ENCODE measurements around the gene FKBP6. TPM values are rescaled to one million over a fixed set of nuclear protein-coding genes. Genes with fewer than 3 reads are reported as not detected.
"Not testable (repeated sequence)": the region's sequence is repeated elsewhere in the genome, so short reads cannot be mapped to it uniquely, and the experiment has no call there.

FKBP6 gene, protein sequence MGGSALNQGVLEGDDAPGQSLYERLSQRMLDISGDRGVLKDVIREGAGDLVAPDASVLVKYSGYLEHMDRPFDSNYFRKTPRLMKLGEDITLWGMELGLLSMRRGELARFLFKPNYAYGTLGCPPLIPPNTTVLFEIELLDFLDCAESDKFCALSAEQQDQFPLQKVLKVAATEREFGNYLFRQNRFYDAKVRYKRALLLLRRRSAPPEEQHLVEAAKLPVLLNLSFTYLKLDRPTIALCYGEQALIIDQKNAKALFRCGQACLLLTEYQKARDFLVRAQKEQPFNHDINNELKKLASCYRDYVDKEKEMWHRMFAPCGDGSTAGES
- not detected for total RNA-seq

DNA sequence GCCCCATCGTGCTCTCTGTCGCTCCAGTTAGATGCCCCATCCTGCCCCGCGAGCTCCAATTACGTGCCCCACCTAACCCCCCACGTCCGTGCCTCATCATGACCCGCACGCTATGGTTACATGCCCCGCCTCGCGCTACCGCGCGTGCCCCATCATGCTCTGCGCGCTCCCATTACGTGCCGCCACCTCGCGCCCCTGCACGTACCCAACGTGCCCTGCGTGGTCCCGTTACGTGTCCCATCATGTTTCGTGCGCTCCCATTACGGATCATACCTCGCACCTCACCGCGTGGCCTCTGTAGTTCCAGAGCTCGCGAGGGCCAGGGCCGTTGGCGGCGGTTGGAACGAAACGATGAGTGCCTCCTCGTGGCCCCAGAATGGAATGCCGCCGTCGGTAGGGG lies at the start of gene FKBP6, which contains the start of gene TRIM50:
Gene FKBP6 (plus strand): TSS at position 240 of the 400 bp plus-strand sequence. CDS start 268 bp downstream, outside the sequence.
Gene TRIM50 (minus strand): TSS at position 161 of the 400 bp plus-strand sequence. CDS start 3,295 bp downstream, outside the sequence.
- CTCF ChIA-PET, H3K4me3 Mint-ChIP-seq: not testable (repeated sequence)
- peaks cover 14% of the 10 kb centered on the region for H3K4me1 Mint-ChIP-seq

DNA sequence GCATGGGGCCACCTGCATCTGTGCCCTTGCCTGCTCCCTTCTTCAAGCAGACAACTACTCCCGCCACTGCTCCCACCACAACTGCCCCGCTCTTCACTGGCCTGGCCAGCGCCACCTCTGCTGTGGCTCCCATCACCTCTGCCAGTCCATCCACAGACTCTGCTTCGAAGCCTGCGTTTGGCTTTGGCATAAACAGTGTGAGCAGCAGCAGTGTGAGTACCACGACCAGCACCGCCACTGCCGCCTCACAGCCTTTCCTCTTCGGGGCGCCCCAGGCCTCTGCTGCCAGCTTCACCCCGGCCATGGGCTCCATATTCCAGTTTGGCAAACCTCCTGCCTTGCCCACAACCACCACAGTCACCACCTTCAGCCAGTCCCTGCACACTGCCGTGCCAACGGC lies 30.7 kb upstream of the FKBP6 start:
- H3K9me3 Mint-ChIP-seq (ENCODE audit: low read depth); H3K27me3 Mint-ChIP-seq; CTCF ChIA-PET; DNase-seq; H3K4me3 Mint-ChIP-seq; H3K27ac Mint-ChIP-seq; H3K36me3 Mint-ChIP-seq; H3K4me1 Mint-ChIP-seq; ATAC-seq: not testable (repeated sequence)

More for the DNA sequence above, at the start of gene FKBP6, which contains the start of gene TRIM50:
- H3K27me3 Mint-ChIP-seq; DNase-seq; H3K36me3 Mint-ChIP-seq; ATAC-seq; H3K9me3 Mint-ChIP-seq (ENCODE audit: low read depth); H3K27ac Mint-ChIP-seq: not testable (repeated sequence)

DNA sequence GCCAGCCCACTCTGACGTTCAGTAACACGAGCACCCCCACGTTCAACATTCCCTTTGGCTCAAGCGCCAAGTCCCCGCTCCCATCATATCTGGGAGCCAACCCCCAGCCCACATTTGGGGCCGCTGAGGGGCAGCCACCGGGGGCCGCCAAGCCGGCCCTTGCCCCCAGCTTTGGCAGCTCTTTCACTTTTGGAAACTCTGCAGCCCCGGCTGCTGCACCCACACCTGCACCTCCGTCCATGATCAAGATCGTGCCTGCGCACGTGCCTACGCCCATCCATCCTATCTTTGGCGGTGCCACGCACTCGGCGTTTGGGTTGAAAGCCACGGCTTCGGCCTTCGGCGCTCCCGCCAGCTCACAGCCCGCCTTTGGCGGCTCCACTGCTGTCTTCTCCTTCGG lies 30.3 kb upstream of the FKBP6 start:
- H3K4me1 Mint-ChIP-seq; H3K4me3 Mint-ChIP-seq; H3K9me3 Mint-ChIP-seq (ENCODE audit: low read depth); H3K36me3 Mint-ChIP-seq; ATAC-seq; CTCF ChIA-PET; DNase-seq; H3K27me3 Mint-ChIP-seq; H3K27ac Mint-ChIP-seq: not testable (repeated sequence)

- H3K4me3 Mint-ChIP-seq; CTCF ChIA-PET; H3K27ac Mint-ChIP-seq; DNase-seq; H3K36me3 Mint-ChIP-seq; ATAC-seq; H3K4me1 Mint-ChIP-seq; H3K9me3 Mint-ChIP-seq (ENCODE audit: low read depth); H3K27me3 Mint-ChIP-seq: not testable (repeated sequence)
Observed at GRCh38 chr7:73299812-73300211, 28.1 kb upstream of the FKBP6 start.

DNA sequence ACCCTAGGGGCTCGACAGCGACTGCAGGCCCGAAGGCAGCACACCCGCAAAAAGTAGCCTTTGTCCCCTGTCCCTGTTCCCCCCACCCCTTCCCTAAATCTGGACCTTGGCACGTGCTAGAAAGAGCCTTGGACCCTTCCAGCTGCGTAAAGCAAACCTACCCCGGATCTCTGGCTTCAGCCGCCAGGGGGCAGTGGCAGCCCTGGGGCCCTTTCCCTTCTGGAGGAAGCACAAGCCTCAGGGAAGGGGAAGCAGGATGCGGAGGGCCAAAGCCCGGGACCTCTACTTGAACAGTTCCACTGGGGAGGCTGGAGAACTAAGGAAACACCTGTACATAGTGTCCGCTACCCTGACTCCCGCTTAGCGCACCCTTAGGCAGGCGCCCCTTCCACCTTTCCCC lies 26.9 kb upstream of the FKBP6 start:
- H3K36me3 Mint-ChIP-seq; H3K27me3 Mint-ChIP-seq; H3K4me1 Mint-ChIP-seq; H3K27ac Mint-ChIP-seq; H3K4me3 Mint-ChIP-seq; H3K9me3 Mint-ChIP-seq (ENCODE audit: low read depth); CTCF ChIA-PET; DNase-seq: not testable (repeated sequence)
- peak; percentile 20 for ATAC-seq

GRCh38 chr7:73302846-73303245 lies 25.1 kb upstream of the FKBP6 start:
- peaks cover 17% of the 10 kb centered on the region for H3K4me1 Mint-ChIP-seq
- ATAC-seq; CTCF ChIA-PET; H3K9me3 Mint-ChIP-seq (ENCODE audit: low read depth); DNase-seq; H3K27me3 Mint-ChIP-seq; H3K4me3 Mint-ChIP-seq; H3K27ac Mint-ChIP-seq: not testable (repeated sequence)
- peaks cover 17% of the 10 kb centered on the region for H3K36me3 Mint-ChIP-seq

DNA sequence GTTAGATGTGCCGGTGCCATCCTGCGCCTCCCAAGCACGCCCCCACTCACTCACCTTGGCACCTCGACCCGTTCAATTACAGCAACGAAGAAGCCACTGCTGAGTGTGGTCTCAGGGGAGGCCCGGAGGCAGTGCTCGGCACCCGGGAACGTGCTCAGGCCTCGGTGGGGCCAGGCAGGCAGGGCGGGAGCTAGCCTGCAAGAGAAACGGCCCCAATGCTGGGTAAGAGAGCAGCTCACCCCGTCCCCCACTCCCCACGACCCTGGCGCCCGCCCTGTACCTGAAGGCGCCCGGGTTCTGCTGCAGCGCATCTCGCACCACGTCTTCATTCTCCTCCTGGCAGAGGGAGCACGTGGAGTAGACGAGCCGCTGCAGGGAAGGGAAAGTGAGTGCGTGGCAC lies 24.4 kb upstream of the FKBP6 start:
- DNase-seq = no peak
- H3K4me3 Mint-ChIP-seq = no peak overlapping the region
- ATAC-seq = no peak
- H3K36me3 Mint-ChIP-seq = peaks cover 18% of the 10 kb centered on the region
- H3K27me3 Mint-ChIP-seq = no peaks in the 10 kb centered on the region
- H3K9me3 Mint-ChIP-seq (ENCODE audit: low read depth) = no peaks in the 10 kb centered on the region
- CTCF ChIA-PET = no interaction called here
- H3K27ac Mint-ChIP-seq = no peak overlapping the region
- peaks cover 22% of the 10 kb centered on the region for H3K4me1 Mint-ChIP-seq

- no peaks in the 10 kb centered on the region for H3K9me3 Mint-ChIP-seq (ENCODE audit: low read depth)
- H3K4me1 Mint-ChIP-seq = peaks cover 24% of the 10 kb centered on the region
- no peak overlapping the region for H3K27ac Mint-ChIP-seq
- CTCF ChIA-PET = no interaction called here
- ATAC-seq = no peak
- no peaks in the 10 kb centered on the region for H3K27me3 Mint-ChIP-seq
- H3K4me3 Mint-ChIP-seq = no peak overlapping the region
- H3K36me3 Mint-ChIP-seq = peaks cover 20% of the 10 kb centered on the region
- peak; percentile 34 for DNase-seq
Observed at GRCh38 chr7:73304071-73304470, 23.9 kb upstream of the FKBP6 start.

DNA sequence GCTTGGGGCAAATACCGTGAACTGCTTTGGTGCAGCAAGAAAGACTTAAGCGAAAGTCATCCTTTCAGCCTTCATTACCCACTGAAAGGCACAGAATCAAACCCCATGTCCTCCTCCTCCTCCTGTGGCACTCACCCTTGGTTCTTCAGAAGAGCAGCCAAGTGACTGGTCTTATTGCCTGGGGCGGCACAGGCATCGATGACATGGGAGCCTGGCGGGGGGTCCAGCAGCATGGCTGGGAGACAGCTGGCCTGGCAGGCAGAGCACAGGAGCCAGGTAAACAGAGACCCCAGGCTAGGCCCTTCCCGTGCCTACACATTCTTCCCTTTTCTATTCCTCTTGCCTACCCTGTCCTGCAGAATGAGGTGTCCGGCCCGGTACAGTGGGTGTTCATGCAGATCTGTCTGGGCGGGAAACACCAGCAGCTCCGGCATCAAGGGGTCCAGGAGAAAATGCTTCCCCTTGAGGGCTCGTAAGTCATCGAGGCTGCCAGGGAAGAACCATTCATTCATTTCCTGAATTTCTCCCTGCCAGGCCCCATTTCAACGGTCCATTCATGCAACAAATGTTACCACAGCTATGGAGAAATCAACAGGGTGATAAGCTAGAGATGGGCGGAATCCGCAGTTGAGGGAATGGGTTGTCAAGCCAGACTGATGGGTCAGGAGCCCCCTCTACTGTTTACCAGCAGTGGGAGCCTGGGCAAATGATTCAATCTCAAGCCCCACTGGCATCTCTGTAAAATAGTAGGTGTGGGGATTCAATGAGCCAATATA lies 23.2 kb upstream of the FKBP6 start:
- CTCF ChIA-PET; H3K27me3 Mint-ChIP-seq; H3K4me3 Mint-ChIP-seq; ATAC-seq; H3K9me3 Mint-ChIP-seq (ENCODE audit: low read depth); H3K27ac Mint-ChIP-seq: not testable (repeated sequence)
- peak; percentile 14 for DNase-seq
- Mint-ChIP-seq H3K4me1 (peaks cover 28% of the 10 kb centered on the region), H3K36me3 (peaks cover 21% of the 10 kb centered on the region)

DNA sequence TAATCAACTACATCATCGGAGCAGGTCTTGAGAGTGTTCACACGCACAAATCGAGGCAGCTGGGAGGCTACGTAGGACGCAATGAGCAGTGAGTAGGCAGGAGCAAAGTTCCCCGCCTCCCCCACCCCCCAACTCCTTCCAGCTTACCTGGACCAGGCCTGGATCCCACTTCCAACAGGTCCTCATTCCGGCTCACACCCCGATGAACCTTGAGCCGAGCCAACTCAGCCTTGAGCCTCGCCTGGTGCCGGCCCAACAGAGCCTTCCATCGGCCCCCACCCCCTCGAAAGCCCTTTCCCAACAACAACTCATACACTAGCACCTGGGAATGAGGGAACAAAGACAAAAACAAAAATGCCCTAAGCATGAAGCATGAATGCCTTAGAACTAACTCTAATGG lies 20.5 kb upstream of the FKBP6 start:
- ATAC-seq = no peak
- no peaks in the 10 kb centered on the region for H3K9me3 Mint-ChIP-seq (ENCODE audit: low read depth)
- peaks cover 28% of the 10 kb centered on the region for H3K4me1 Mint-ChIP-seq
- DNase-seq = no peak
- H3K36me3 Mint-ChIP-seq = peaks cover 21% of the 10 kb centered on the region
- H3K27me3 Mint-ChIP-seq = no peaks in the 10 kb centered on the region
- CTCF ChIA-PET = no interaction called here
- peak overlapping the region; percentile 83 for H3K27ac Mint-ChIP-seq
- H3K4me3 Mint-ChIP-seq = peak overlapping the region; percentile 94

GRCh38 chr7:73308074-73308664 lies 19.8 kb upstream of the FKBP6 start:
- Mint-ChIP-seq H3K27me3 (no peaks in the 10 kb centered on the region), H3K9me3 (ENCODE audit: low read depth) (no peaks in the 10 kb centered on the region), H3K4me1 (peaks cover 28% of the 10 kb centered on the region), H3K36me3 (peaks cover 18% of the 10 kb centered on the region), H3K27ac (peak overlapping the region; percentile 88), H3K4me3 (peak overlapping the region; percentile 94)
- ATAC-seq (peak; percentile 51), DNase-seq (no peak)
- CTCF ChIA-PET = no interaction called here

- Mint-ChIP-seq H3K36me3 (peaks cover 18% of the 10 kb centered on the region), H3K4me1 (peaks cover 28% of the 10 kb centered on the region), H3K27me3 (no peaks in the 10 kb centered on the region), H3K9me3 (ENCODE audit: low read depth) (no peaks in the 10 kb centered on the region), H3K27ac (peak within 1 kb of the TSS; percentile 88), H3K4me3 (peak within 1 kb of the TSS; percentile 94)
- CTCF ChIA-PET = no interaction called here
- ATAC-seq (peak; percentile 99), DNase-seq (peak; percentile 96)
Observed at GRCh38 chr7:73308665-73309214, 19.2 kb upstream of the FKBP6 start, which contains the start of gene NSUN5. TSS of gene NSUN5 (minus strand) at chr7:73308826. CDS start at chr7:73308790, 36 bp downstream.

DNA sequence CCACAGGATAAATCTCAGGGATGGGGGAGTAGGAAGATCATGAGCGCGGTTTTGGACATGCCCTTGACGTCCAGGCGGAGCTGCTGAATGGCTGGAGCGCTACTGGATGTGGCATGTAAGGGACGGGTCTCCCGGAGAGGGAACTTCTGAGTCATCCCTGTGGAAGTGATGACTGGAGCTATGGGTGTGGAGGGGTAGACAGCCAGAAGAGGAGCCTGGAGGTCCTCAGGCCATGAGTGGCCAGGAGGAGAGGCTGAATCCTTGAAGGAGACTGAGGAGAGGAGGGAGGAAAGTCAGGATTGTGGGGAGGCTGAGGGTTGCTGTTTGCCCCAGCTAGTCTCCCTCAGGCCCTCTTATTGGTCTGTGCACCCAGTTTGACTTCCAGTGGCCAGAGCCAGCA lies 16.5 kb upstream of the FKBP6 start:
- peaks cover 23% of the 10 kb centered on the region for H3K4me1 Mint-ChIP-seq
- not testable (repeated sequence) for DNase-seq; H3K27me3 Mint-ChIP-seq; H3K27ac Mint-ChIP-seq; H3K9me3 Mint-ChIP-seq (ENCODE audit: low read depth); H3K4me3 Mint-ChIP-seq; ATAC-seq
- peaks cover 12% of the 10 kb centered on the region for H3K36me3 Mint-ChIP-seq
- CTCF ChIA-PET = interaction anchor here (0.7 kb wide), 1 partner anchor 13 kb away, joined by 3 read pairs; no protein-coding TSS in a partner anchor
